Measurements from ENCODE around the gene RPS2.

DNA sequence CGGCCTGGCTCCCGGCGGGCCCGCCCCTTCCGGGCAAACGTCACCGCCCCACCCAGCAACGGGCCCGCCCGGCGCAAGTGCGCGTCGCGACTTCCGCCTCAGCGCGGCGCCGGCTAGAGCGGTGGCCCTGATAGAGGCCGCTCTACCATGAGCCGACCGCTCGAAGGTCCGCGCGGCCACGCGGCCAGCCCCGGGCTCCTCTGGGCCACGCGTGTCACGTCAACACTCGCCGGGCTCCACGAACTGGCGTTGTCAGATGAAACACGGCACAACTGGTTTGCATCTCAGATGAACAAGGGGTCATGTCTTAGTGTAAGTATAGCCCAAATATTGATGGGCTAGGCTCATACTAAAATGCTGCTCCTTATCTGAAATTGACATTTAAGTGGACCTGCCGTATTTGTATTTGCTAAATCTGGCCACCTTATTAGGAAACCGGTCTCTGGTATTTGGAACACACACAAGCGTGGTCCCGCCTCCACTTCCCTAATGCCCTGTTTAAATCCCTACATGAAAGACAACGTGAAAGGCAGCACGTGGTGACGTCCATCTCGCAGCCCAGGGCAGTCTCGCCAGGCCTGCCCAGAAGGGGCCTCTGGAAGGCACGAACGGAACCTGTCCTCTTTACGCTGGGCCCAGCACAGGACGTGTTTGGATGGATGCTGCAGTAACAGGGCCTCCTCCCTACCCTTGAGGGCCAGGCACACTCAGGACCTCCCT is 45.3 kb upstream of the RPS2 start, which contains the start of gene ZNF598:
- TF ChIP-seq, protein P1, sequence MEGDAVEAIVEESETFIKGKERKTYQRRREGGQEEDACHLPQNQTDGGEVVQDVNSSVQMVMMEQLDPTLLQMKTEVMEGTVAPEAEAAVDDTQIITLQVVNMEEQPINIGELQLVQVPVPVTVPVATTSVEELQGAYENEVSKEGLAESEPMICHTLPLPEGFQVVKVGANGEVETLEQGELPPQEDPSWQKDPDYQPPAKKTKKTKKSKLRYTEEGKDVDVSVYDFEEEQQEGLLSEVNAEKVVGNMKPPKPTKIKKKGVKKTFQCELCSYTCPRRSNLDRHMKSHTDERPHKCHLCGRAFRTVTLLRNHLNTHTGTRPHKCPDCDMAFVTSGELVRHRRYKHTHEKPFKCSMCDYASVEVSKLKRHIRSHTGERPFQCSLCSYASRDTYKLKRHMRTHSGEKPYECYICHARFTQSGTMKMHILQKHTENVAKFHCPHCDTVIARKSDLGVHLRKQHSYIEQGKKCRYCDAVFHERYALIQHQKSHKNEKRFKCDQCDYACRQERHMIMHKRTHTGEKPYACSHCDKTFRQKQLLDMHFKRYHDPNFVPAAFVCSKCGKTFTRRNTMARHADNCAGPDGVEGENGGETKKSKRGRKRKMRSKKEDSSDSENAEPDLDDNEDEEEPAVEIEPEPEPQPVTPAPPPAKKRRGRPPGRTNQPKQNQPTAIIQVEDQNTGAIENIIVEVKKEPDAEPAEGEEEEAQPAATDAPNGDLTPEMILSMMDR (IDR thresholded peaks at IDR 0.05; ENCODE audit: borderline replicate concordance, extremely low read depth, low read length, poor library complexity, severe bottlenecking): no peak
- no peak for TF ChIP-seq EZH2 (IDR thresholded peaks at IDR 0.05; ENCODE audit: borderline replicate concordance, low read depth, low read length, severe bottlenecking)
